Measurements from ENCODE around the gene SAFB2. TPM values are rescaled to one million over a fixed set of nuclear protein-coding genes. Genes with fewer than 3 reads are reported as not detected.

The SAFB2 gene
- total and polyA plus RNA-seq, 2 donors (not counting 1 experiment from before 2014, with no cell fraction given), result 76.5 to 242 TPM

DNA sequence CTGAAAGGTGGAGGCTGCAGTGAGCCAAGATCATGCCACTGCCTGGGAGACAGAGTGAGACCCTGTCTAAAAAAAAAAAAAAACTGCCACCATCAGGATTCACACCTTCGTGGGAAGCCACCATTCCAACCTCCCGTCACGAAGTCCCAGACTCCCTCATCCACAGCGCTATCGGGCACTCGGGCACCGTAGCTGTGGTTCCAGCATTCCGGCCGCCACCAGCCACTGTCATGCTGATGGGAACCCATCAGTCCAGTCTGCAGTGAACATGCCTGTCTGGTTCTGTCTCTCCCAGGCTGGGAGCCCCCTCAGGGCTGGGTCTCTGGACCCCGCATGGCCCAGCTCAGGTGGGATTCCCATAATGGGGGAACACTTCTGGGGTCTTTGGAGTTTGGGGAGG is 82.4 kb downstream of the SAFB2 start:
- no peaks in the 10 kb centered on the region for H3K36me3 ChIP-seq (replicated peaks in 1 of 2; ENCODE audit: control extremely low read depth in 1 of 2, control insufficient read depth in 1 of 2, extremely low read depth in 1 of 2, insufficient read depth in 2 of 2, low read length in 1 of 2)
- Mint-ChIP-seq H3K27ac (no peak overlapping the region), H3K4me1 (no peaks in the 10 kb centered on the region), H3K27me3 (peaks cover 19% of the 10 kb centered on the region), H3K4me3 (no peak overlapping the region), H3K9me3 (ENCODE audit: insufficient read depth) (peaks cover under 1% of the 10 kb centered on the region)
- intact Hi-C loops (cut with micrococcal nuclease), result no loop called here
- no peaks in the 10 kb centered on the region for H3K4me1 ChIP-seq (ENCODE audit: control insufficient read depth in 2 of 2, insufficient read depth in 2 of 2, low read length in 2 of 2)
- peaks cover 0 to 25% (median under 1%) of the 10 kb centered on the region in 4 experiments for H3K27me3 ChIP-seq (replicated peaks in 1 of 4; ENCODE audit: control extremely low read depth in 1 of 4, control insufficient read depth in 3 of 4, insufficient read depth in 4 of 4, low read length in 3 of 4)
- no peak overlapping the region for H3K4me2 ChIP-seq (replicated peaks; ENCODE audit: low read depth, low read length, poor library complexity, severe bottlenecking)
- peaks cover 0 to 21% (median 8%) of the 10 kb centered on the region in 3 donors for H3K9me3 ChIP-seq (ENCODE audit: control extremely low read depth in 1 of 3, control insufficient read depth in 2 of 3, insufficient read depth in 1 of 3, low read length in 2 of 3)
- no peak for TF ChIP-seq EZH2 (IDR thresholded peaks at IDR 0.05; ENCODE audit: borderline replicate concordance, insufficient read depth, low read depth, low read length, poor library complexity, severe bottlenecking)
- TF ChIP-seq, protein P1, sequence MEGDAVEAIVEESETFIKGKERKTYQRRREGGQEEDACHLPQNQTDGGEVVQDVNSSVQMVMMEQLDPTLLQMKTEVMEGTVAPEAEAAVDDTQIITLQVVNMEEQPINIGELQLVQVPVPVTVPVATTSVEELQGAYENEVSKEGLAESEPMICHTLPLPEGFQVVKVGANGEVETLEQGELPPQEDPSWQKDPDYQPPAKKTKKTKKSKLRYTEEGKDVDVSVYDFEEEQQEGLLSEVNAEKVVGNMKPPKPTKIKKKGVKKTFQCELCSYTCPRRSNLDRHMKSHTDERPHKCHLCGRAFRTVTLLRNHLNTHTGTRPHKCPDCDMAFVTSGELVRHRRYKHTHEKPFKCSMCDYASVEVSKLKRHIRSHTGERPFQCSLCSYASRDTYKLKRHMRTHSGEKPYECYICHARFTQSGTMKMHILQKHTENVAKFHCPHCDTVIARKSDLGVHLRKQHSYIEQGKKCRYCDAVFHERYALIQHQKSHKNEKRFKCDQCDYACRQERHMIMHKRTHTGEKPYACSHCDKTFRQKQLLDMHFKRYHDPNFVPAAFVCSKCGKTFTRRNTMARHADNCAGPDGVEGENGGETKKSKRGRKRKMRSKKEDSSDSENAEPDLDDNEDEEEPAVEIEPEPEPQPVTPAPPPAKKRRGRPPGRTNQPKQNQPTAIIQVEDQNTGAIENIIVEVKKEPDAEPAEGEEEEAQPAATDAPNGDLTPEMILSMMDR (IDR thresholded peaks at IDR 0.05), result no peak
- H4K20me1 ChIP-seq (ENCODE audit: control insufficient read depth, insufficient read depth, low read length, poor library complexity, severe bottlenecking), result no peaks in the 10 kb centered on the region
- H3K27ac ChIP-seq (ENCODE audit: low read length in 2 of 2), result no peak overlapping the region
- H2AFZ ChIP-seq (ENCODE audit: insufficient read depth, low read depth, low read length, poor library complexity, severe bottlenecking), result no peak overlapping the region
- POLR2A ChIA-PET, result no interaction called here
- no peak overlapping the region for H3K4me3 ChIP-seq (ENCODE audit: control extremely low read depth in 1 of 5, extremely low read depth in 1 of 5, insufficient read depth in 1 of 5, low read depth in 2 of 5, low read length in 4 of 5)
- CTCF ChIA-PET, result no interaction called here
- DNase-seq (no peak), ATAC-seq (ENCODE audit: low read depth) (no peak)
- no peaks in the 10 kb centered on the region for H3K79me2 ChIP-seq (ENCODE audit: control insufficient read depth, insufficient read depth, low read length)
- 91% methylated on average over 10 of the region's 10 CpGs for WGBS (ENCODE audit: insufficient coverage)
- no peak overlapping the region for H3K9ac ChIP-seq (ENCODE audit: low read length)

DNA sequence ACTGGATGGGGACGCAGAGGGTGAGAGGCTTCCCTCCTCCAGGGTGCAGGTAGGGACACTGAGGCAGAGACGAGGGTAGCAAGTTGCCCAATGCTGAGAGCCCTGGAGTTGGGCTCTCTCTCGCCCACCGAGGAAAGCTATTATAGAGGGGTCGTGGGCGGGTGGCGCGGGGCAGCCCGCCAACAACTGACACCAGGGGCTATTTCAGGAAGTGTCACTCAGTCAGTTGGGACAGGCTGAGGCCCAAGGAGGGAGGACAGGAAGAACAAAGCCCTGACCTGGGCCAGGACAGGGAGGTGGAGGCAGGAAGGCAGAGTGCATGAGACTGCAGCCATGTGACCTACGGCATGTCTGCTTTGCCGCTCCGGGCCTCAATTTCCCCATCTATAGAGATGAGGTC is 84.7 kb downstream of the SAFB2 start:
- CTCF ChIA-PET, result no interaction called here

More for the DNA sequence above, 84.7 kb downstream of the SAFB2 start:
- WGBS (ENCODE audit: insufficient coverage), result 72% methylated on average over 12 of the region's 12 CpGs
- Histone ChIP-seq H2AFZ (ENCODE audit: insufficient read depth, low read depth, low read length, poor library complexity, severe bottlenecking) (no peak overlapping the region), H3K36me3 (replicated peaks in 1 of 2; ENCODE audit: control extremely low read depth in 1 of 2, control insufficient read depth in 1 of 2, extremely low read depth in 1 of 2, insufficient read depth in 2 of 2, low read length in 1 of 2) (no peaks in the 10 kb centered on the region), H3K9me3 (ENCODE audit: control extremely low read depth in 1 of 3, control insufficient read depth in 2 of 3, insufficient read depth in 1 of 3, low read length in 2 of 3) (peaks cover 0 to 42% (median 19%) of the 10 kb centered on the region in 3 donors), H3K9ac (ENCODE audit: low read length) (no peak overlapping the region), H3K4me1 (ENCODE audit: control insufficient read depth in 2 of 2, insufficient read depth in 2 of 2, low read length in 2 of 2) (no peaks in the 10 kb centered on the region), H4K20me1 (ENCODE audit: control insufficient read depth, insufficient read depth, low read length, poor library complexity, severe bottlenecking) (no peaks in the 10 kb centered on the region), H3K27ac (ENCODE audit: low read length in 2 of 2) (no peak overlapping the region), H3K4me3 (ENCODE audit: control extremely low read depth in 1 of 5, extremely low read depth in 1 of 5, insufficient read depth in 1 of 5, low read depth in 2 of 5, low read length in 4 of 5) (no peak overlapping the region), H3K27me3 (replicated peaks in 1 of 4; ENCODE audit: control extremely low read depth in 1 of 4, control insufficient read depth in 3 of 4, insufficient read depth in 4 of 4, low read length in 3 of 4) (peaks cover 0 to 25% (median 2%) of the 10 kb centered on the region in 4 experiments), H3K4me2 (replicated peaks; ENCODE audit: low read depth, low read length, poor library complexity, severe bottlenecking) (no peak overlapping the region), H3K79me2 (ENCODE audit: control insufficient read depth, insufficient read depth, low read length) (no peaks in the 10 kb centered on the region)
- peaks cover 10% of the 10 kb centered on the region for H3K9me3 Mint-ChIP-seq (ENCODE audit: insufficient read depth)
- intact Hi-C loops (cut with micrococcal nuclease), result no loop called here
- H3K4me1 Mint-ChIP-seq, result no peaks in the 10 kb centered on the region
- H3K27me3 Mint-ChIP-seq, result peaks cover 23% of the 10 kb centered on the region
- no peak overlapping the region for H3K4me3 Mint-ChIP-seq
- POLR2A ChIA-PET, result no interaction called here
- DNase-seq, result no peak
- no peak for ATAC-seq (ENCODE audit: low read depth)
- H3K27ac Mint-ChIP-seq, result no peak overlapping the region
- no peak for TF ChIP-seq EZH2 (IDR thresholded peaks at IDR 0.05; ENCODE audit: borderline replicate concordance, insufficient read depth, low read depth, low read length, poor library complexity, severe bottlenecking)
- TF ChIP-seq, protein P1 (IDR thresholded peaks at IDR 0.05), result no peak

Small RNAs within 50 kb of the gene (small RNA-seq; reads per million reads assigned to genes)
- gene SNRPEP4 (ENCODE audit: insufficient read length, low read depth, low replicate concordance), result not detected

Other genes with a start within 250 kb of the SAFB2 start
- gene ZNRF4, start 167.4 kb downstream of the SAFB2 start, total RNA-seq, result not detected in 2 replicates
- gene ZNRF4, start 167.4 kb downstream of the SAFB2 start, polyA plus RNA-seq, result not detected in 2 replicates
- 0.42 and 1.00 TPM in 2 replicates for gene TINCR, start 54.8 kb downstream of the SAFB2 start, total RNA-seq
- gene TINCR, start 54.8 kb downstream of the SAFB2 start, polyA plus RNA-seq, result 0.37 and 0.54 TPM in 2 replicates
- gene SAFB, start 307 bp upstream of the SAFB2 start, total RNA-seq, result 221 and 237 TPM in 2 replicates
- gene SAFB, start 307 bp upstream of the SAFB2 start, polyA plus RNA-seq, result 91.0 and 127 TPM in 2 replicates
- 30.8 and 34.5 TPM in 2 replicates for gene MICOS13, start 57.7 kb upstream of the SAFB2 start, total RNA-seq
- gene MICOS13, start 57.7 kb upstream of the SAFB2 start, polyA plus RNA-seq, result 29.8 and 41.9 TPM in 2 replicates
- gene HSD11B1L, start 58.3 kb upstream of the SAFB2 start, total RNA-seq, result 1.4 and 1.8 TPM in 2 replicates
- 4.5 and 4.6 TPM in 2 replicates for gene HSD11B1L, start 58.3 kb upstream of the SAFB2 start, polyA plus RNA-seq
- 895 and 983 TPM in 2 replicates for gene RPL36, start 67.5 kb upstream of the SAFB2 start, total RNA-seq
- gene RPL36, start 67.5 kb upstream of the SAFB2 start, polyA plus RNA-seq, result 551 and 899 TPM in 2 replicates
- 67.2 and 70.3 TPM in 2 replicates for gene LONP1, start 97.4 kb upstream of the SAFB2 start, total RNA-seq
- 60.1 and 65.6 TPM in 2 replicates for gene LONP1, start 97.4 kb upstream of the SAFB2 start, polyA plus RNA-seq
- not detected in 2 replicates for gene CATSPERD, start 97.9 kb upstream of the SAFB2 start, total RNA-seq
- gene CATSPERD, start 97.9 kb upstream of the SAFB2 start, polyA plus RNA-seq, result not detected in 2 replicates
- gene PRR22, start 162.0 kb upstream of the SAFB2 start, total RNA-seq, result 5.4 and 5.6 TPM in 2 replicates
- 3.4 and 4.1 TPM in 2 replicates for gene PRR22, start 162.0 kb upstream of the SAFB2 start, polyA plus RNA-seq
- 79.0 and 84.6 TPM in 2 replicates for gene DUS3L, start 168.4 kb upstream of the SAFB2 start, total RNA-seq
- gene DUS3L, start 168.4 kb upstream of the SAFB2 start, polyA plus RNA-seq, result 118 and 202 TPM in 2 replicates
- 0.36 TPM in 1 of 2 replicates, not detected in the other for gene NRTN, start 182.3 kb upstream of the SAFB2 start, total RNA-seq
- 0.27 and 2.2 TPM in 2 replicates for gene NRTN, start 182.3 kb upstream of the SAFB2 start, polyA plus RNA-seq
- gene FUT6, start 216.9 kb upstream of the SAFB2 start, total RNA-seq, result not detected in 2 replicates
- 0.03 TPM in 1 of 2 replicates, not detected in the other for gene FUT6, start 216.9 kb upstream of the SAFB2 start, polyA plus RNA-seq
- not detected in 2 replicates for gene FUT3, start 228.7 kb upstream of the SAFB2 start, total RNA-seq
- gene FUT3, start 228.7 kb upstream of the SAFB2 start, polyA plus RNA-seq, result not detected in 2 replicates
- 0.27 TPM in 1 of 2 replicates, not detected in the other for gene FUT5, start 247.8 kb upstream of the SAFB2 start, total RNA-seq
- gene FUT5, start 247.8 kb upstream of the SAFB2 start, polyA plus RNA-seq, result 0.56 TPM in 1 of 2 replicates, not detected in the other

All from B cell (primary cell).